HG03280 (cell line): ENCODE data around the gene SLC6A8.
"Not testable (repeated sequence)": the region's sequence is repeated elsewhere in the genome, so short reads cannot be mapped to it uniquely, and the experiment has no call there.

Experiments
- ATAC-seq: cut with Tn5 transposase; IDR thresholded peaks from one replicate; pipeline ENCODE4 v1.9.1; 2021; ENCODE audit warnings: mild to moderate bottlenecking, moderate library complexity; ENCODE audit not compliant: unreplicated experiment

SLC6A8 gene

GRCh38 chrX:153670748-153671588 lies 16.8 kb upstream of the SLC6A8 start:
- ATAC-seq: no peak

GRCh38 chrX:153671589-153672530 lies 15.9 kb upstream of the SLC6A8 start:
- no peak for ATAC-seq

- no peak for ATAC-seq
Observed at GRCh38 chrX:153672531-153673427, 14.9 kb upstream of the SLC6A8 start.

GRCh38 chrX:153673428-153674218 lies 14.1 kb upstream of the SLC6A8 start, which contains the start of gene PNCK:
PNCK (minus strand) TSS chrX:153673813; CDS start chrX:153673076, 737 bp downstream.
- no peak for ATAC-seq

GRCh38 chrX:153674219-153674851 lies 13.4 kb upstream of the SLC6A8 start:
- ATAC-seq: no peak

GRCh38 chrX:153681175-153681574 lies 6.6 kb upstream of the SLC6A8 start:
- no peak for ATAC-seq

- ATAC-seq: not testable (repeated sequence)
Observed at GRCh38 chrX:153683486-153683885, 4.2 kb upstream of the SLC6A8 start.

- no peak for ATAC-seq
Observed at GRCh38 chrX:153684467-153685155, 3.1 kb upstream of the SLC6A8 start.

GRCh38 chrX:153685156-153685536 lies 2.6 kb upstream of the SLC6A8 start:
- ATAC-seq: no peak

- no peak for ATAC-seq
Observed at GRCh38 chrX:153685751-153686696, 1.7 kb upstream of the SLC6A8 start.

GRCh38 chrX:153686711-153687110 lies 1.0 kb upstream of the SLC6A8 start:
- ATAC-seq: no peak

GRCh38 chrX:153688071-153688470 lies 345 bp downstream of the SLC6A8 start:
- no peak for ATAC-seq

GRCh38 chrX:153688506-153688905 lies 780 bp downstream of the SLC6A8 start:
- no peak for ATAC-seq

GRCh38 chrX:153688911-153689590 lies 1.3 kb downstream of the SLC6A8 start:
- ATAC-seq: no peak

GRCh38 chrX:153689654-153690465 lies 2.1 kb downstream of the SLC6A8 start:
- ATAC-seq: no peak

GRCh38 chrX:153690466-153690865 lies 2.7 kb downstream of the SLC6A8 start:
- no peak for ATAC-seq
